GM12878 (cell line): Measurements from ENCODE around the gene PHYKPL. TPM values are rescaled to one million over a fixed set of nuclear protein-coding genes. Genes with fewer than 3 reads are reported as not detected.

Experiments used
- ATAC-seq: fragments of 200-7000 bp; cut with Tn5 transposase; 3 replicates; pipeline ENCODE4 v1.9.1; 2020; ENCODE audit warnings: mild to moderate bottlenecking, moderate library complexity
- BruUV-seq: library from RNA; stranded (reverse); fragments of 400-500 nt; replicated peaks from 2 replicates; lab custom pipeline; 2021; lab: Mats Ljungman, UMichigan
- CTCF ChIA-PET: fragments of 300-600 bp; sonication (Branson Sonifier 250); formaldehyde crosslinking; extraction: SDS; loops from one replicate; lab custom pipeline; 2021; ENCODE audit warnings: inconsistent platforms; lab: Yijun Ruan, JAX
- POLR2A ChIA-PET: fragments of 350-600 bp; formaldehyde crosslinking; extraction: SDS; loops from one replicate; lab custom pipeline; 2021; ENCODE audit warnings: inconsistent platforms; lab: Charles Lee
- RAD21 ChIA-PET: fragments of 300-600 bp; sonication (Branson Sonifier 250); formaldehyde crosslinking; loops from one replicate; lab custom pipeline; 2023; ENCODE audit warnings: antibody characterized with exemption; ENCODE audit not compliant: unreplicated experiment; lab: Charles Lee
- SMC1A ChIA-PET: fragments of 300-600 bp; sonication (Branson Sonifier 250); formaldehyde crosslinking; loops from one replicate; lab custom pipeline; 2023; ENCODE audit not compliant: unreplicated experiment, uncharacterized antibody; lab: Charles Lee
- DNase-seq: peaks from one replicate; pipeline ENCODE4 v3.0.0-alpha.2; 2011; ENCODE audit warnings: low read depth, low spot score
- FAIRE-seq: peaks from 3 replicates; lab custom pipeline; 2011; peaks lifted over from hg19 to GRCh38; lab: Jason Lieb, UNC
- H2AFZ ChIP-seq: 2 replicates; pipeline ENCODE4 v1.6.0; 2011; ENCODE audit warnings: low read depth, low read length, control low read depth; ENCODE audit not compliant: control insufficient read depth
- H3K27ac ChIP-seq: 2 replicates; pipeline ENCODE4 v1.5.1; 2011; ENCODE audit warnings: control low read depth; ENCODE audit not compliant: control insufficient read depth, insufficient read depth
- H3K27me3 ChIP-seq, 2 experiments: replicated peaks in 1 of 2; 2 replicates each; pipeline versions ENCODE4 v1.6.0 to v1.6.1; 2011; ENCODE audit warnings: low read length in 1 of 2; ENCODE audit not compliant: control insufficient read depth in 2 of 2, insufficient read depth in 2 of 2
- H3K36me3 ChIP-seq, 2 experiments: 2 replicates each; pipeline ENCODE4 v1.5.1; 2011; ENCODE audit warnings: low read length in 1 of 2; ENCODE audit not compliant: control insufficient read depth in 2 of 2, insufficient read depth in 2 of 2
- H3K4me1 ChIP-seq: 2 replicates; pipeline ENCODE4 v1.6.1; 2011; ENCODE audit warnings: mild to moderate bottlenecking, low read length, moderate library complexity, mixed read lengths; ENCODE audit not compliant: control insufficient read depth, insufficient read depth
- H3K4me2 ChIP-seq: 2 replicates; pipeline ENCODE4 v1.6.0; 2011; ENCODE audit warnings: control low read depth; ENCODE audit not compliant: control insufficient read depth, insufficient read depth
- H3K4me3 ChIP-seq: fragments of 200-600 bp; sonication (generic); 2 replicates; pipeline ENCODE4 v1.5.1; 2016
- H3K79me2 ChIP-seq: 2 replicates; pipeline ENCODE4 v1.6.0; 2011; ENCODE audit warnings: low read length; ENCODE audit not compliant: control insufficient read depth, insufficient read depth
- H3K9ac ChIP-seq: 2 replicates; pipeline ENCODE4 v1.8.0; 2011; ENCODE audit warnings: low read length, control low read depth, mixed read lengths; ENCODE audit not compliant: control insufficient read depth, insufficient read depth
- H3K9me3 ChIP-seq: replicated peaks from 3 replicates; pipeline ENCODE4 v1.5.1; 2011; ENCODE audit warnings: mild to moderate bottlenecking, low read length; ENCODE audit not compliant: control insufficient read depth, insufficient read depth
- H4K20me1 ChIP-seq: 2 replicates; pipeline ENCODE4 v1.6.0; 2011; ENCODE audit not compliant: control insufficient read depth, insufficient read depth
- BMI1 ChIP-seq: fragments of 450-650 bp; IDR thresholded peaks from 2 replicates; pipeline ENCODE4 v1.6.1; 2016; ENCODE audit warnings: mild to moderate bottlenecking, moderate library complexity, borderline replicate concordance
- CUX1 ChIP-seq: IDR thresholded peaks from 2 replicates; pipeline ENCODE4 v1.6.1; 2012; ENCODE audit warnings: improper control_type of control experiment, low read depth, low read length; ENCODE audit not compliant: insufficient replicate concordance
- DPF2 ChIP-seq: fragments of 450-650 bp; IDR thresholded peaks from 2 replicates; pipeline ENCODE4 v1.6.1; 2017; ENCODE audit warnings: mild to moderate bottlenecking
- E2F8 ChIP-seq: fragments of 450-650 bp; IDR thresholded peaks from 2 replicates; pipeline ENCODE4 v1.6.1; 2018; ENCODE audit warnings: mild to moderate bottlenecking, low read depth, moderate library complexity; ENCODE audit not compliant: partially characterized antibody
- EZH2 ChIP-seq: IDR thresholded peaks from 2 replicates; pipeline ENCODE4 v1.6.1; 2012; ENCODE audit warnings: low read depth, mild to moderate bottlenecking, control low read depth, inconsistent platforms, low read length, borderline replicate concordance; ENCODE audit not compliant: control insufficient read depth
- GATAD2B ChIP-seq: fragments of 450-650 bp; conservative IDR thresholded peaks from 2 replicates; pipeline ENCODE4 v1.6.1; 2017; ENCODE audit warnings: low read depth, mild to moderate bottlenecking, moderate library complexity
- IKZF2 ChIP-seq, 2 experiments: fragments of 450-650 bp; IDR thresholded peaks; 2 replicates each; pipeline ENCODE4 v1.6.1; 2017; ENCODE audit warnings: mild to moderate bottlenecking in 2 of 2, moderate library complexity in 2 of 2
- JUND ChIP-seq: IDR thresholded peaks from 2 replicates; pipeline ENCODE4 v1.6.1; 2012; ENCODE audit warnings: low read depth, mild to moderate bottlenecking, low read length, improper control_type of control experiment, moderate library complexity
- ZBTB4 ChIP-seq: fragments of 450-650 bp; formaldehyde crosslinking; IDR thresholded peaks from 2 replicates; pipeline ENCODE4 v1.4.0; 2022; ENCODE audit warnings: mild to moderate bottlenecking, moderate library complexity
- WGBS: methylation state at CpG from one replicate; pipeline ENCODE4 v1.1.6; 2016; ENCODE audit warnings: low lambda C conversion rate; ENCODE audit not compliant: insufficient replicate concordance, insufficient coverage; ENCODE audit errors: missing lambda C conversion rate; 5-methylcytosine and 5-hydroxymethylcytosine counted together
- in situ Hi-C: fragments of 300-500 bp; cut with MboI; formaldehyde crosslinking; loops from 9 replicates; pipeline ENCODE4 v1.14.3; 2018; ENCODE audit warnings: mixed read lengths
- intact Hi-C: fragments of 100-400 bp; cut with micrococcal nuclease; formaldehyde crosslinking; loops from one replicate; pipeline ENCODE4 v1.14.2; 2022; ENCODE audit not compliant: unreplicated experiment
- polyA plus RNA-seq, 11 experiments: library from polyadenylated mRNA; depleted of rRNA in 4 of 11; unstranded in 6 of 11; stranded (reverse) in 5 of 11; fragments of >200 nt; fragmentation: Nextera tagmentation in 4 of 11; fragmentation: Illumina TruSeq in 1 of 11; extraction: Ambion mirVana in 4 of 11; extraction: Trizol in 1 of 11; gene quantifications; 1 replicate in 1 of 11; 2 replicates in 10 of 11; pipeline versions ENCODE4 v1.2.1 to v1.2.3, GENCODE V29; 2011 to 2016; ENCODE audit warnings: inconsistent platforms in 2 of 11, missing spikeins in 2 of 11, low read depth in 1 of 11
- total RNA-seq, 4 experiments: library from RNA; depleted of rRNA in 3 of 4; stranded (reverse); fragments of >200 nt in 3 of 4; fragmentation: Illumina TruSeq in 1 of 4; extraction: Trizol in 1 of 4; gene quantifications; 2 replicates each; pipeline versions ENCODE4 v1.2.1 to v1.2.3, GENCODE V29; 2013 to 2021

The PHYKPL gene
- total and polyA plus RNA-seq, 10 of the 15 experiments (the other 5 are each of a cell fraction or from before 2014, with no cell fraction given), result 4.5 to 53.9 (median 25.6) TPM

- ChIA-PET SMC1A (no interaction called here), POLR2A (no interaction called here), CTCF (no interaction called here), RAD21 (no interaction called here)
- H3K27ac ChIP-seq, result no peak overlapping the region
- ATAC-seq, result no peak
- no peak overlapping the region for H2AFZ ChIP-seq
- H3K79me2 ChIP-seq, result no peaks in the 10 kb centered on the region
- no peak for FAIRE-seq
- no TSS peak for BruUV-seq
- intact Hi-C loops (no loop called here), in situ Hi-C loops (no loop called here)
- H4K20me1 ChIP-seq, result no peaks in the 10 kb centered on the region
- H3K4me1 ChIP-seq, result no peaks in the 10 kb centered on the region
- H3K27me3 ChIP-seq, result no peaks in the 10 kb centered on the region; a peak in 1 of 4 replicates
- no peak overlapping the region for H3K4me2 ChIP-seq
- H3K36me3 ChIP-seq, result no peaks in the 10 kb centered on the region
- no peak overlapping the region for H3K4me3 ChIP-seq
- H3K9ac ChIP-seq, result no peak overlapping the region
- DNase-seq, result no peak
- WGBS, result 70% methylated on average over 19 of the region's 19 CpGs
- no peaks in the 10 kb centered on the region for H3K9me3 ChIP-seq
- TF ChIP-seq GATAD2B (no peak), IKZF2 (IDR thresholded peaks at IDR 0.05) (no peak), BMI1 (no peak), CUX1 (no peak), JUND (no peak), EZH2 (no peak), DPF2 (no peak), E2F8 (no peak), ZBTB4 (no peak)
Observed at GRCh38 chr5:178261666-178262600, 29.3 kb upstream of the PHYKPL start.
